ENCODE data around the gene SIRPB2. TPM values are rescaled to one million over a fixed set of nuclear protein-coding genes. Genes with fewer than 3 reads are reported as not detected.

Gene SIRPB2
- polyA plus RNA-seq, 4 donors, result 0.25 to 0.75 (median 0.45) TPM

GRCh38 chr20:1448081-1448620 is 43.1 kb downstream of the SIRPB2 start:
- DNase-seq (ENCODE audit: low read depth in 4 of 4, low spot score in 3 of 4), result no peak

GRCh38 chr20:1446536-1446935 is 44.7 kb downstream of the SIRPB2 start:
- DNase-seq (ENCODE audit: low read depth in 4 of 4, low spot score in 3 of 4), result no peak

- DNase-seq (ENCODE audit: low read depth in 4 of 4, low spot score in 3 of 4), result no peak
These were observed 48.1 kb downstream of the SIRPB2 start for GRCh38 chr20:1443085-1443484.

GRCh38 chr20:1442304-1442703 is 48.9 kb downstream of the SIRPB2 start:
- no peak for DNase-seq (ENCODE audit: low read depth in 4 of 4, low spot score in 3 of 4)

- no peak for DNase-seq (ENCODE audit: low read depth in 4 of 4, low spot score in 3 of 4)
These were observed 50.1 kb downstream of the SIRPB2 start for GRCh38 chr20:1441133-1441532.

- DNase-seq (ENCODE audit: low read depth in 4 of 4, low spot score in 3 of 4), result no peak
These were observed 51.2 kb downstream of the SIRPB2 start for GRCh38 chr20:1440024-1440423.

GRCh38 chr20:1438361-1438760 is 52.9 kb downstream of the SIRPB2 start:
- DNase-seq (ENCODE audit: low read depth in 4 of 4, low spot score in 3 of 4), result no peak

- DNase-seq (ENCODE audit: low read depth in 4 of 4, low spot score in 3 of 4), result peak; percentile 39 to 64 (median 44)
These were observed 53.9 kb downstream of the SIRPB2 start for GRCh38 chr20:1437235-1437904.

GRCh38 chr20:1436263-1436662 is 55.0 kb downstream of the SIRPB2 start:
- no peak for DNase-seq (ENCODE audit: low read depth in 4 of 4, low spot score in 3 of 4)

GRCh38 chr20:1435337-1435699 is 55.9 kb downstream of the SIRPB2 start:
- no peak for DNase-seq (ENCODE audit: low read depth in 4 of 4, low spot score in 3 of 4)

GRCh38 chr20:1434571-1435336 is 56.5 kb downstream of the SIRPB2 start:
- DNase-seq (ENCODE audit: low read depth in 4 of 4, low spot score in 3 of 4), result no peak

- DNase-seq (ENCODE audit: low read depth in 4 of 4, low spot score in 3 of 4), result no peak
These were observed 60.1 kb downstream of the SIRPB2 start for GRCh38 chr20:1431158-1431557.

GRCh38 chr20:1430004-1430451 is 61.2 kb downstream of the SIRPB2 start:
- DNase-seq (ENCODE audit: low read depth in 4 of 4, low spot score in 3 of 4), result no peak

GRCh38 chr20:1429143-1429728 is 62.0 kb downstream of the SIRPB2 start:
- DNase-seq (ENCODE audit: low read depth in 4 of 4, low spot score in 3 of 4), result no peak

GRCh38 chr20:1427457-1428054 is 63.7 kb downstream of the SIRPB2 start:
- DNase-seq (ENCODE audit: low read depth in 4 of 4, low spot score in 3 of 4), result no peak

- no peak for DNase-seq (ENCODE audit: low read depth in 4 of 4, low spot score in 3 of 4)
These were observed 64.9 kb downstream of the SIRPB2 start for GRCh38 chr20:1426231-1426849.

Other genes starting within 250 kb of the SIRPB2 start
- gene SNPH, start 225.1 kb downstream of the SIRPB2 start, polyA plus RNA-seq (ENCODE audit: insufficient read length in 4 of 4), result 1 to 10 TPM; 2.7 to 3.2 (median 2.9) TPM
- gene SDCBP2, start 162.3 kb downstream of the SIRPB2 start, polyA plus RNA-seq (ENCODE audit: insufficient read length in 4 of 4), result 1 to 10 TPM; 1.7 to 3.8 (median 2.4) TPM
- 100 to 1,000 TPM; 362 to 409 (median 396) TPM for gene FKBP1A, start 98.4 kb downstream of the SIRPB2 start, polyA plus RNA-seq (ENCODE audit: insufficient read length in 4 of 4)
- gene NSFL1C, start 24.6 kb downstream of the SIRPB2 start, polyA plus RNA-seq (ENCODE audit: insufficient read length in 4 of 4), result 100 to 1,000 TPM in 2 of 4 donors, 10 to 100 TPM in 2; 93.9 to 110 (median 103) TPM
- not detected for gene SIRPD, start 66.3 kb upstream of the SIRPB2 start, polyA plus RNA-seq (ENCODE audit: insufficient read length in 4 of 4)
- 1 to 10 TPM in 3 of 4 donors, under 1 TPM in 1; 0.30 to 2.3 (median 1.4) TPM for gene SIRPB1, start 128.6 kb upstream of the SIRPB2 start, polyA plus RNA-seq (ENCODE audit: insufficient read length in 4 of 4)
- gene SIRPG, start 166.4 kb upstream of the SIRPB2 start, polyA plus RNA-seq (ENCODE audit: insufficient read length in 4 of 4), result under 1 TPM in 1 of 4 donors, not detected in 3; 0.16 TPM